HepG2 (cell line): ENCODE measurements around the gene ZNF10. TPM values are rescaled to one million over a fixed set of nuclear protein-coding genes. Genes with fewer than 3 reads are reported as not detected.

ENCODE experiments used
- CEBPB ChIP-seq: IDR thresholded peaks from 2 replicates; pipeline ENCODE4 v1.6.1; 2011; ENCODE audit warnings: low read depth, low read length, improper control_type of control experiment, borderline replicate concordance
- CENPBD1 ChIP-seq: sonication (generic); formaldehyde crosslinking; IDR thresholded peaks from 2 replicates; pipeline ENCODE4 v1.8.0; 2022; ENCODE audit warnings: missing genetic modification reagents, low read depth, mild to moderate bottlenecking, borderline replicate concordance
- EEA1 ChIP-seq: sonication (generic); formaldehyde crosslinking; IDR thresholded peaks from 2 replicates; pipeline ENCODE4 v1.5.1; 2020; ENCODE audit warnings: mild to moderate bottlenecking, missing genetic modification reagents, borderline replicate concordance
- GPBP1L1 ChIP-seq: sonication (generic); formaldehyde crosslinking; IDR thresholded peaks from 2 replicates; pipeline ENCODE4 v1.5.0; 2020; ENCODE audit warnings: mild to moderate bottlenecking, missing genetic modification reagents
- HOXA7 ChIP-seq: sonication (generic); formaldehyde crosslinking; IDR thresholded peaks from 2 replicates; pipeline ENCODE4 v1.8.1; 2022; ENCODE audit warnings: mild to moderate bottlenecking, missing genetic modification reagents, moderate library complexity
- MIER3 ChIP-seq: IDR thresholded peaks from 2 replicates; pipeline ENCODE4 v1.6.1; 2016; ENCODE audit warnings: missing compliant biosample characterization, borderline replicate concordance
- NBN ChIP-seq: fragments of 450-650 bp; conservative IDR thresholded peaks from 2 replicates; pipeline ENCODE4 v1.6.1; 2017
- NCOA2 ChIP-seq: sonication (generic); formaldehyde crosslinking; IDR thresholded peaks from 2 replicates; pipeline ENCODE4 v1.8.0; 2022; ENCODE audit warnings: inconsistent platforms
- PPARG ChIP-seq: conservative IDR thresholded peaks from 2 replicates; pipeline ENCODE4 v1.6.1; 2016; ENCODE audit warnings: missing biosample characterization, missing genetic modification reagents
- SSRP1 ChIP-seq: IDR thresholded peaks from 2 replicates; pipeline ENCODE4 v1.6.1; 2016; ENCODE audit warnings: control low read depth
- TBL1XR1 ChIP-seq: fragments of 150-350 bp; IDR thresholded peaks from 2 replicates; pipeline ENCODE4 v1.6.1; 2014; ENCODE audit warnings: borderline replicate concordance, low read length; ENCODE audit not compliant: partially characterized antibody
- TBP ChIP-seq: sonication (generic); formaldehyde crosslinking; IDR thresholded peaks from 2 replicates; pipeline ENCODE4 v1.5.0; 2020; ENCODE audit warnings: missing genetic modification reagents
- TCF7L2 ChIP-seq: IDR thresholded peaks from 2 replicates; pipeline ENCODE4 v1.6.1; 2011; ENCODE audit warnings: mild to moderate bottlenecking, low read depth, low read length, moderate library complexity
- UBTF ChIP-seq: sonication (generic); formaldehyde crosslinking; IDR thresholded peaks from 2 replicates; pipeline ENCODE4 v1.4.0; 2020; ENCODE audit warnings: mild to moderate bottlenecking, missing genetic modification reagents
- ZBTB2 ChIP-seq: sonication (generic); formaldehyde crosslinking; IDR thresholded peaks from 2 replicates; pipeline ENCODE4 v1.8.0; 2022; ENCODE audit warnings: low read depth, missing genetic modification reagents
- ZBTB33 ChIP-seq: sonication (generic); formaldehyde crosslinking; IDR thresholded peaks from 2 replicates; pipeline ENCODE4 v1.4.0; 2020; ENCODE audit warnings: missing genetic modification reagents
- ZFX ChIP-seq: sonication (generic); formaldehyde crosslinking; IDR thresholded peaks from 2 replicates; pipeline ENCODE4 v1.4.0; 2020; ENCODE audit warnings: mild to moderate bottlenecking, low read depth, missing genetic modification reagents, moderate library complexity
- ZNF12 ChIP-seq: sonication (generic); formaldehyde crosslinking; IDR thresholded peaks from 2 replicates; pipeline ENCODE4 v1.5.0; 2020; ENCODE audit warnings: missing genetic modification reagents
- ZNF256 ChIP-seq: sonication (generic); formaldehyde crosslinking; conservative IDR thresholded peaks from 2 replicates; pipeline ENCODE4 v1.4.0; 2020; ENCODE audit warnings: missing genetic modification reagents
- ZNF260 ChIP-seq: sonication (generic); formaldehyde crosslinking; IDR thresholded peaks from 2 replicates; pipeline ENCODE4 v1.4.0; 2020; ENCODE audit warnings: missing genetic modification reagents, low read depth, mild to moderate bottlenecking, borderline replicate concordance
- ZNF678 ChIP-seq: sonication (generic); formaldehyde crosslinking; IDR thresholded peaks from 2 replicates; pipeline ENCODE4 v1.4.0; 2020; ENCODE audit warnings: mild to moderate bottlenecking, missing genetic modification reagents
- ZNF691 ChIP-seq: sonication (generic); formaldehyde crosslinking; IDR thresholded peaks from 2 replicates; pipeline ENCODE4 v1.4.0; 2020; ENCODE audit warnings: missing genetic modification reagents, low read depth, mild to moderate bottlenecking, borderline replicate concordance
- polyA plus RNA-seq, 8 experiments: library from polyadenylated mRNA; depleted of rRNA in 3 of 8; stranded (reverse) in 7 of 8; unstranded in 1 of 8; fragments of >200 nt; fragmentation: Illumina TruSeq in 4 of 8; extraction: Trizol in 4 of 8; gene quantifications; 2 replicates each; pipeline versions ENCODE4 v1.2.1 to v1.2.3, GENCODE V29; 2011 to 2016; ENCODE audit warnings: low read depth in 4 of 8, missing spikeins in 1 of 8, mixed read lengths in 1 of 8; ENCODE audit not compliant: insufficient read depth in 1 of 8
- total RNA-seq, 5 experiments: library from RNA; depleted of rRNA; stranded (reverse); fragments of >200 nt; fragmentation: Illumina TruSeq; extraction: Trizol; gene quantifications; 2 replicates each; pipeline ENCODE4 v1.2.3, GENCODE V29; 2016; ENCODE audit warnings: low read depth in 1 of 5

The ZNF10 gene
- total and polyA plus RNA-seq, 2 of the 13 experiments (the other 11 are each of a cell fraction or from before 2014, with no cell fraction given): 2.9 to 6.5 TPM

GRCh38 chr12:133130038-133130807 lies at the start of gene ZNF10, which contains the start of gene ZNF891 (continued):
- peak; percentile 64 for TF ChIP-seq UBTF
- peak; percentile 96 for TF ChIP-seq ZFX (CRISPR knock-in tag)
- TF ChIP-seq ZNF691 (CRISPR knock-in tag): peak; percentile 49; the same call in 1 of the 2 replicates
- TF ChIP-seq MIER3 (CRISPR knock-in tag): 0 out of 2 replicates have a peak, but pooled peaks have one; percentile 11
- no peak; the same call in 1 of the 2 replicates for TF ChIP-seq NCOA2 (CRISPR knock-in tag)
- TF ChIP-seq PPARG: no peak
- peak; percentile 97 for TF ChIP-seq ZBTB2 (CRISPR knock-in tag)
- TF ChIP-seq CEBPB: no peak
- no peak for TF ChIP-seq ZNF260 (CRISPR knock-in tag)
- no peak for TF ChIP-seq HOXA7
- no peak for TF ChIP-seq GPBP1L1 (CRISPR knock-in tag)
- TF ChIP-seq CENPBD1 (CRISPR knock-in tag): no peak
- TF ChIP-seq SSRP1 (CRISPR knock-in tag): no peak
- no peak for TF ChIP-seq ZNF256
- TF ChIP-seq TBL1XR1: peak; percentile 47
- TF ChIP-seq NBN: no peak
- TF ChIP-seq EEA1: peak; percentile 73
- no peak for TF ChIP-seq ZNF12 (CRISPR knock-in tag)
- TF ChIP-seq ZNF678 (CRISPR knock-in tag): no peak
- TF ChIP-seq ZBTB33: no peak
- no peak for TF ChIP-seq TBP (CRISPR knock-in tag)
- no peak for TF ChIP-seq TCF7L2
